Measurements from ENCODE around the gene WDR33. TPM values are rescaled to one million over a fixed set of nuclear protein-coding genes. Genes with fewer than 3 reads are reported as not detected.

Gene WDR33
- total RNA-seq, 4 donors from 2014 or later: 35.2 to 48.0 (median 36.6) TPM

DNA sequence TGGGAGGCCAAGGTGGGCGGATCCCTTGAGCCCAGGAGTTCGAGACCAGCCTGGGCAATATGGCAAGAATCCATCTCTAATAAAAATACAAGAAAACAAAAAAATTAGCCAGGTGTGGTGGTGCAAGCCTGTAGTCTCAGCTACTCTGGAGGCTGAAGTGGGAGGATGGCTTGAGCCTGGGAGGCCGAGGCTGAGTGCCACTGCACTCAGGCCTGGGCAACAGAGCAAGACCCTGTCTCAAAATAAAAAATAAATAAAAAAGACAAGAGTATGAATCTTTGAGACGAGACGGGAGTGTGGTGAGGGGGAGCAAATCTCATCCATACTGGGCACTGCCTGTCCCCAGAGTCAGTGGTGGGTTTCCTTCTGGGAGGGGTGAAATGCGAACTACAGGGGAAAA, 152.8 kb downstream of the WDR33 start:
- H3K36me3 ChIP-seq: no peaks in the 10 kb centered on the region
- peak overlapping the region; percentile 81 to 91 (median 86) for H3K27ac ChIP-seq
- peaks cover 29 to 62% (median 44%) of the 10 kb centered on the region in 4 donors for H3K4me1 ChIP-seq
- 77 to 89% methylated on average over 6 of the region's 6 CpGs for WGBS, 2 donors (ENCODE audit: low coverage in 1 of 2)
- no peak for TF ChIP-seq POLR2A (IDR thresholded peaks at IDR 0.05)
- in situ Hi-C loops (cut with MboI; ENCODE audit: low pct_ligation_motif_present in 1 of 4, low pct_unique_long_range_greater_than_20kb in 1 of 4, low sequenced_read_pairs in 3 of 4) (no loop called here), intact Hi-C loops (cut with DNase I; ENCODE audit: low total_unique reads) (no loop called here)
- peaks cover 5% of the 10 kb centered on the region for H3K27me3 ChIP-seq
- no peaks in the 10 kb centered on the region for H3K9me3 ChIP-seq
- no peak overlapping the region for H3K4me3 ChIP-seq
- DNase-seq: no peak

DNA sequence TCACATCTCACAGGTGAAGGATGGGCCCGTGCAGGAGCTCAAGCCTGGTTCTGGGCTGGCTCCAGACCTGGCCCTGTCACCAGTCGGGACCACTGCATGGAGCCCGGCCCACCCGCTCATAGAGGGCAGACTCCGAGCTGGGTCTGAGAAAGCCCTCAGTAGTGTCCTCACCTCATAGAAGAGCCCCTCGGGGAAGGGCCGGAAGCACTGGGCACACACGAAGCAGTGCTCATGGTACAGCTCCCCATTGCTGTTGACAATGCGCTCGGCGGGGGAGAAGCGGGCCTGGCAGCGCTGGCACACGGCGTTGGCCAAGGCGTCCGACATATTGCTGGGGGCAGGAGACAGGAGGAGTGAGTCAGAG, 153.8 kb downstream of the WDR33 start:
- H3K4me3 ChIP-seq: no peak overlapping the region
- in situ Hi-C loops (cut with MboI; ENCODE audit: low pct_ligation_motif_present in 1 of 4, low pct_unique_long_range_greater_than_20kb in 1 of 4, low sequenced_read_pairs in 3 of 4) (no loop called here), intact Hi-C loops (cut with DNase I; ENCODE audit: low total_unique reads) (no loop called here)
- peaks cover 37 to 66% (median 48%) of the 10 kb centered on the region in 4 donors for H3K4me1 ChIP-seq
- TF ChIP-seq POLR2AphosphoS5 (IDR thresholded peaks at IDR 0.05) (no peak), POLR2A (IDR thresholded peaks at IDR 0.05) (no peak), EP300 (IDR thresholded peaks at IDR 0.05; ENCODE audit: low read depth) (no peak)
- TF ChIP-seq, protein P1, sequence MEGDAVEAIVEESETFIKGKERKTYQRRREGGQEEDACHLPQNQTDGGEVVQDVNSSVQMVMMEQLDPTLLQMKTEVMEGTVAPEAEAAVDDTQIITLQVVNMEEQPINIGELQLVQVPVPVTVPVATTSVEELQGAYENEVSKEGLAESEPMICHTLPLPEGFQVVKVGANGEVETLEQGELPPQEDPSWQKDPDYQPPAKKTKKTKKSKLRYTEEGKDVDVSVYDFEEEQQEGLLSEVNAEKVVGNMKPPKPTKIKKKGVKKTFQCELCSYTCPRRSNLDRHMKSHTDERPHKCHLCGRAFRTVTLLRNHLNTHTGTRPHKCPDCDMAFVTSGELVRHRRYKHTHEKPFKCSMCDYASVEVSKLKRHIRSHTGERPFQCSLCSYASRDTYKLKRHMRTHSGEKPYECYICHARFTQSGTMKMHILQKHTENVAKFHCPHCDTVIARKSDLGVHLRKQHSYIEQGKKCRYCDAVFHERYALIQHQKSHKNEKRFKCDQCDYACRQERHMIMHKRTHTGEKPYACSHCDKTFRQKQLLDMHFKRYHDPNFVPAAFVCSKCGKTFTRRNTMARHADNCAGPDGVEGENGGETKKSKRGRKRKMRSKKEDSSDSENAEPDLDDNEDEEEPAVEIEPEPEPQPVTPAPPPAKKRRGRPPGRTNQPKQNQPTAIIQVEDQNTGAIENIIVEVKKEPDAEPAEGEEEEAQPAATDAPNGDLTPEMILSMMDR (IDR thresholded peaks at IDR 0.05): no peak
- no peaks in the 10 kb centered on the region for H3K27me3 ChIP-seq
- no peaks in the 10 kb centered on the region for H3K36me3 ChIP-seq
- H3K9me3 ChIP-seq: no peaks in the 10 kb centered on the region
- DNase-seq: no peak
- H3K27ac ChIP-seq: peak overlapping the region; percentile 81 to 91 (median 86)
- WGBS, 2 donors (ENCODE audit: low coverage in 1 of 2): 76% methylated on average over 15 of the region's 17 CpGs; no CpG with 5 or more reads in 1 of the 2 donors

DNA sequence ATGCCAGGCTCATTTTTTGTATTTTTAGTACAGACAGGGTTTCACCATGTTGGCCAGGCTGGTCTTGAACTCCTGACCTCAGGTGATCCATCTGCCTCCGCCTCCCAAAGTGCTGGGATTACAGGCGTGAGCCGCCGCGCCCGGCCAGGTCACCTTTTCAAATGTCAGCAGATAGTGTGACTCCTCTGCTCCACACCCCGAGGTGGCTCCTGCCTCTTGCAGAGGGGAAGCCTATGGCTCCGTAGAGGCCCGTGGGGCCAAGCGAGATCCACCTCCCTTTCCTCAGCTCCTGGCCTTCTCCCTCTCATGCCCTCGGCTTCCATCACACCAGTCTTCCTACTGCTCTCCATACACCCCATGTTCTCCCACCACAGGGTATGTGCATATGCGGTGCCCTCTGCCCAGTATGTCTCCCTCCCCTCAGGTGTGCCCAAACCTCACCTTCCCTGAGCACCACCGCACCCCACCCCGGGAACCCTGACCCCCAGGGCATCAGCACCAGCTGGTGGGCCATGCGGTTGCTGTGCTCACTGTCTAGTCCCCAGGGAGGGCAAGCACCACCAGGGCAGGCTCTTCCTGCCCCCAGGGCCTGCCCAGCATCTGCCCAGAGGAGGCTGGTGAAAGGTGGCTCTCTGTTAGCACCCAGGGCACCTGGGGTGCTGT, 154.3 kb downstream of the WDR33 start:
- H3K4me1 ChIP-seq: peaks cover 32 to 65% (median 44%) of the 10 kb centered on the region in 4 donors

DNA sequence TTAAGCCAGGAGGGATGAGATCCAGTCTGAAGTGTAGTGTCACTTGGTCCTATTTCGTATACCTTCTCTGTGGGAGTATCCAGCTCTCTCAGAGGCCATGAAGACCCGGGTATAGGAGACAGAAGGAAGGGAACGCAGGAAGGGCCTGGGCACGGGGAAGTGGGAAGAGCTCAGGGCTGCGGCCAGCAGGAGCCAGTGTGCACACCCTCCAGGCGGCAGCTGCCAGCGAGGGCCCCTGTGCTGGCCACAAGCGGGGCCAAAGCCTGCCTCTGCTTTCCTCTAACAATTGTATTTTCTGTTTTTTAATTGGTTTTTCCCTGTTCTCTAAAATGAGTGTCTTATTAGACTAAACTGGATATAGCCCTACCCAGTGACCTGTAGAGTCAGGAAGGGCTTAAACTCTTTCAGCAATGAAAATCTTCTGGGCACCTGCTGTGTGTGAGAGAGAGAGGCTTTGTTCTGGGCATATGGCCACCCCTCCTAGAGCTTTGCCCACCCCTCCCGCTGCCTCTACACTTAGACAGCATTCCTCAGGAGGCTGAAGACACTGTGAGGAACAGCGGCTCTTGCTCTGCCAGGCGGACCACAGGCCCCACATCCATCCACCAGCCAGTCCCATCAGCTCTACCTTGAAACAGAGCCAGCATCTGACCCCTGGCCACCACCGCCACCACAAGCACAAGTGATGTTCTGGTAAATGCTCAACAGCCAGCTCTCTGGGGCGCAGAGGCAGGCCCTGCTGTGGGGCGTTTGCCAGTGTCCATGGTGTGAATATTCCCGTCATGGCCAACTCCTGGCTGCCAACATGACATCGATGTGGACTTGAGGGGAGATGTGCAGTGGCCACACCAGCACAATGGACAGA, 155.5 kb downstream of the WDR33 start:
- Histone ChIP-seq H3K27ac (peak overlapping the region; percentile 81 to 91 (median 86)), H3K36me3 (no peaks in the 10 kb centered on the region), H3K4me3 (no peak overlapping the region), H3K9me3 (no peaks in the 10 kb centered on the region), H3K27me3 (no peaks in the 10 kb centered on the region), H3K4me1 (peaks cover 30 to 68% (median 46%) of the 10 kb centered on the region in 4 donors)
- DNase-seq: no peak
- intact Hi-C loops (cut with DNase I; ENCODE audit: low total_unique reads) (loop anchor here (2.0 kb wide), 1 partner anchor 19 kb away; the partner anchor contains the start of gene LIMS2), in situ Hi-C loops (cut with MboI; ENCODE audit: low pct_ligation_motif_present in 1 of 4, low pct_unique_long_range_greater_than_20kb in 1 of 4, low sequenced_read_pairs in 3 of 4) (no loop called here)
- TF ChIP-seq POLR2AphosphoS5 (IDR thresholded peaks at IDR 0.05): no peak
- no peak for TF ChIP-seq POLR2A (IDR thresholded peaks at IDR 0.05)
- TF ChIP-seq, protein P1 (IDR thresholded peaks at IDR 0.05): no peak
- no peak for TF ChIP-seq EP300 (IDR thresholded peaks at IDR 0.05; ENCODE audit: low read depth)
- WGBS, 2 donors (ENCODE audit: low coverage in 1 of 2): 67 to 79% methylated on average over 4 to 16 of the region's 16 CpGs

More for the DNA sequence above, 154.3 kb downstream of the WDR33 start:
- H3K9me3 ChIP-seq: no peaks in the 10 kb centered on the region
- TF ChIP-seq EP300 (IDR thresholded peaks at IDR 0.05; ENCODE audit: low read depth) (no peak), POLR2AphosphoS5 (IDR thresholded peaks at IDR 0.05) (no peak), POLR2A (IDR thresholded peaks at IDR 0.05) (no peak)
- TF ChIP-seq, protein P1 (IDR thresholded peaks at IDR 0.05): no peak
- H3K4me3 ChIP-seq: no peak overlapping the region
- 72% methylated on average over 15 of the region's 15 CpGs; no CpG with 5 or more reads in 1 of the 2 donors for WGBS, 2 donors (ENCODE audit: low coverage in 1 of 2)
- H3K27me3 ChIP-seq: no peaks in the 10 kb centered on the region
- in situ Hi-C loops (cut with MboI; ENCODE audit: low pct_ligation_motif_present in 1 of 4, low pct_unique_long_range_greater_than_20kb in 1 of 4, low sequenced_read_pairs in 3 of 4) (no loop called here), intact Hi-C loops (cut with DNase I; ENCODE audit: low total_unique reads) (no loop called here)
- peak overlapping the region; percentile 81 to 91 (median 86) for H3K27ac ChIP-seq
- no peak for DNase-seq
- H3K36me3 ChIP-seq: no peaks in the 10 kb centered on the region
